ENCODE measurements around the gene SNX25.
"Not testable (repeated sequence)": the region's sequence is repeated elsewhere in the genome, so short reads cannot be mapped to it uniquely, and the experiment has no call there.

Gene SNX25

DNA sequence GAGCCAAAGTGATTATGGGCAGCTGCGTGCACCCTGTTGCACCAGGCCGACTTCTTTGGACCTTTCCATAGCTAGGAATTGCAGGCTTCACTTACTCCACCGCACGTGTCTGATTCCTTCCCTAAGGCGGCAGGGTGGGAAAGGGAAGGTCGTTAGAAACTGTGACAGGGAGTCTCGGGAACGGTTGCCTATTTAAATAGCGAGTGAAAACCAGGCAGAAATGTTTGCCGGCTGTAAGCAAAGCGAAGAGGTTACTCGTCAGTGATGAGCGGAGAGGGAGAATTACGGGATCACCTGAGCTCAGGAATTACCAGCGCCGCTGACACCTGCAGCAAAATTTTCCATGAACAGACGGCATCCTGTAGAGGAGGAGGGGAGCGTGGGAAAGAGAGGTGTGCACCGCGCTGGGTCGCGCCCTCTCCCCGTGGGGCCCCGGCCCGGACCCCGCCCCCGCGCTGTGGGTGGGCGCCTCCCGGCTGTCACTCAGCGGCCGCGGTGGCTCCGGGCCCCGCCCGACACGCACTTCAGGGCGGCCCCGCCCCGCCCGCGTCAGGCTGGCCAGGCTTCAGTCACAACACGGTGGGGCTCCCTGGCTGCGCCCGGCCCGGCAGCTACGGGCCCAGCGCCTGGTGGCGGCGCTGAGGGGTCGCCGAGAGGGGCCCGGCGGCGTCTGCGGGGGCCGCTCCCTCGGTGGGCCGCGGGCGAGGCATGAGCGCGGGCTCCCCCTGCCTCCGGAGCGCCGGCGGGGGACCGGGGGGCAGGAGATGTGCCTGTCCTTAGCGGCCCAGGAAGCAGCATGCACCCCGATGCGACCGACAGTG lies at the start of gene SNX25:
Gene SNX25 (plus strand): TSS at position 568 of the 821 bp plus-strand sequence. CDS start 229 bp downstream, at position 797.
- peak; percentile 89 for DNase-seq

DNA sequence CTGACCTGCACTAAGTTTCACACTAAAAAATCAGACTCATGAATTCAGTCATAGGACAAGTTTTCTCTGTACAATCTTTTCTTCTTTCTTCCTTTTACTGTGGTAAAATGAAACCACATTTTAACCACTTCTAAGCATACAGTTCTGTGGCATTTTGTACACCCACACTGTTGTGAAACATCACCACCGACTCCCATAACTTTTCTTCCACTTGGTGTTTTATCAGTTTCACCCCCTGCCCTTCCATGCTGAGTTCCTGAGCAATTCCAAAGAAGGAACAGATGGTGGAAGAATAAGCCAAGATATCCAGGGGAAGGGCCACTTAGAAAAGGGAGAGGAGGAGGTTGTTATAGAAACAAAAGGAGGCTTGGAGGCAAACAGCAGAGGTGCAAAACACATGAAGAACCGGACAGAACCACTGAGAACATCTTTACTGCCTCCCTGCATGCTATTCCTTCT lies 43.8 kb upstream of the SNX25 start:
- DNase-seq: no peak

DNA sequence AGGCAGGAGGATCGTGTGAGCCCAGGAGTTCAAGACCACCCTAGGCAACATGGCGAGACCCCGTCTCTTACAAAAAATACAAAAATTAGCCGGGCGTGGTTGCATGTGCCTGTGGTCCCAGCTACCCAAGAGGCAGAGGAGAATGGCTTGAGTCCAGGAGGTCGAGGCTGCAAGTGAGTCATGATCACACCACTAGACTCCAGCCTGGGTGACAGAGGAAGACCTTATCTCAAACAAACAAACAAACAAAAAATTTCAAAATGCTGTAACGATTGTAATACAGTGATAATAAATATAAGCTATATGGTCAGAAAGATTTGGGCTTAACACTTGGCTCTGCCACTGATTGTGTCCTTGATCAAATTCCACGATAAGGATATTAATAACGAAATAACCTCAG lies 42.2 kb upstream of the SNX25 start:
- DNase-seq: no peak

DNA sequence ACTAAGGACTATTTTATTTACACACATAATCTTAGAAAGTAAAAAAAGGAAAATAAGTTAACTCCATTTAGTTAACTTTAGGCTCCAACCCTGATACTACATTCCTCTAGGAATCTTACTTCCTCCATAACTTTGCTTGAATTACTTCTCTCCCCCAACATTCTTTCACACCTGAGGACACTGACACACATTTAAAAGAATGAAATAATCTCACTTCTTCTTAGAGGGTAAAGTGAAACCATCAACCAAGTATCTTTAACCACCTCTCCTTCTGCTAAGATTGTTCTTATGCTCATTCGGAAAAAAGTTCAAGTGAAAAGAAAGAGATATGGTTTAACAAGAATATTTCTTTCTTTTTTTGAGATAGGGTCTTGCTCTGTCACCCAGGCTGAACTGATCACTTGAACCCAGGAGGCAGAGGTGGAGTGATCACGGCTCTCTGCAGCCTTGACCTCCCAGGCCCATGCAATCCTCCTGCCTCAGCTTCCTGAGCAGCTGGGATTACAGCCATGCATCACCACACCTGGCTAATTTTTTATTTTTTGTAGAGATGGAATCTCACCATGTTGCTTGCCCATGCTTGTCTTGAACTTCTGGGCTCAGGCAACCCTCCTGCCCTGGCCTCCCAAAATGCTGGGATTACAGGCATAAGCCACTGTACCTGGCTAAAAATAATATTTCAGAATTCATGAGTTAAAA lies 37.9 kb upstream of the SNX25 start:
- DNase-seq: no peak

DNA sequence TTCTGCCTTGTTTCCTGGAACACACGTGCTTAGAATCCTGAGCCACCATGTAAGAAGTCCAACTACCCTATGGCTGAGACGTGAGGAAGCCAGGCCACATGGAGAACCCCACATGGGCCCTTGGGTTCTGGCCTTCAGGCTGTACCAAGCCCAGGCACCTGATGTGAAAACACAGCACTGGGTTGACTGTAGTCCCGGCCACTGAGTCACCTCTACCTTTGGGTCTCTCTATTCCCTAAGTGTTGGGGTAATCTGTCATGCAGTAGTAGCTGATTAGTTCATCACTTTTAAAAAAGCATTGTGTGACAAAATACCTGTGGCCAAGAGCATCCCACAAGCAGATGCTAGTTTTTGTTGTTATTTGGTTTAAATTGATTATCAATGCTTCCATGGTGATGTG lies 29.9 kb upstream of the SNX25 start:
- no peak for DNase-seq

DNA sequence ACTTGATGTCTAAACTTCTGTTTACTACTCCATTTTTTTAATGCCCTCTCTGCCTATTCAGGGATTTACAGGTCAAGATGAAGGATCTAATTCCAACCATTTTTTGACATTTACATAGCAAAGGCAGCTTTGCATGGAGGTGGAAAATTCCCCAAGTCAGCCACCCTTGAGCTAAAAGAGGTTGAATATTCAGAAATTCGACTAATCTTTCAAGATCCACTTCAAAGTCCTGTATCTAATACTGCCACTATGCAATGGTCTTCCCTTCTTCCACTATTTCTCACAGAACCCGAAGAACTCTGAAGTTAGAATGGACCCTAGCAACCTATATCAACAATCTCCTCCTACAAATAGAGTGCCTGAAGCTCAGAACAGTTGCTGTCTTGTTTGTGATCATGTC lies 27.2 kb upstream of the SNX25 start:
- DNase-seq: no peak

DNA sequence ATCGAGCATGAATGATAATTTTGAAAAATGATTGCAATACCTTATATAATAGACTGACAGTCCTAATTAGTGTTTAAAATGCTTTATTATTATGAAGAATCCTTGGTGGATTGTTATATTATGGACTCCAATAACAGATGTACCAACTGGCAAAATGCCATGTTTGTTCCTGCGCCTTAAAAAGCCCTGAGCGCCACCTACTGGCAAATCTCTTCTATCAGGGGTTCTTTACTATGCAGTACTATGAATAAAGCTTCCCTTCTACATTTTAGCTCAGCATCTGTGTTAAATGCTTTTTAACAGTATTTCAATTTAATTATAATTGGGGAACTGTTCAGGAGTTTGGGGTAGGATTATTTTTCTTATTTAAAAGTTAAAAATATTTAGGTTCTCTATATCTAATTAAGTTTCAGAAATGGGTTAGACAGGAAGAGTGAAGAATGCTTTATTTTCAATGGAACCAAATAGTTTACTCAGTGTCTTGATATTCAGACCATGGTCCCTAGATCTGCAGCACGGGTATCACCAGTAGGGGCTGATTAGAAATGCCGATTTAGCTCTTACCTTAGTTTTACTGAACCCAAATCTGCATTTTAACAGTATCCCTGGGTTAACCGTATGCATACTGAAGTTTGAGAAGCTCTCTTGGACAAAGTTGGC lies 25.6 kb upstream of the SNX25 start:
- peak; percentile 59 for DNase-seq

DNA sequence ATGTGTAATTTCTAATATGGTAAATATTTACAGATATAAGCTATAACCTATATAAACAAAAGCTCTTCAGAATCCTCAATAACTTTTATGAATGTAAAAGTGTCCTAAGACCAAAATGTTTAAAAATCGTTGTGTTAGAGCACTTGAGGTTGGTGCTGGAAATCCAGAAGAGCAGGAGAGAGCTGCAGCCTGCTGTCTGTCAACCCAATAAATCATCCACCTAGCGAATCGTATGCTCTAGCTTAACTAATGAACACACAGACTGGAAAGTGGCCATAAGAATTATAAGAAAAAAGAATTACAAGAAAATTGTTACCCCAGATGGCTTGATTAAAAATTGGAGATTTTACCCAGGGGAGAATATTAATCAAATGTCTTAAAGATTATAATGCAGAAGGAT lies 22.6 kb upstream of the SNX25 start:
- no peak for DNase-seq

DNA sequence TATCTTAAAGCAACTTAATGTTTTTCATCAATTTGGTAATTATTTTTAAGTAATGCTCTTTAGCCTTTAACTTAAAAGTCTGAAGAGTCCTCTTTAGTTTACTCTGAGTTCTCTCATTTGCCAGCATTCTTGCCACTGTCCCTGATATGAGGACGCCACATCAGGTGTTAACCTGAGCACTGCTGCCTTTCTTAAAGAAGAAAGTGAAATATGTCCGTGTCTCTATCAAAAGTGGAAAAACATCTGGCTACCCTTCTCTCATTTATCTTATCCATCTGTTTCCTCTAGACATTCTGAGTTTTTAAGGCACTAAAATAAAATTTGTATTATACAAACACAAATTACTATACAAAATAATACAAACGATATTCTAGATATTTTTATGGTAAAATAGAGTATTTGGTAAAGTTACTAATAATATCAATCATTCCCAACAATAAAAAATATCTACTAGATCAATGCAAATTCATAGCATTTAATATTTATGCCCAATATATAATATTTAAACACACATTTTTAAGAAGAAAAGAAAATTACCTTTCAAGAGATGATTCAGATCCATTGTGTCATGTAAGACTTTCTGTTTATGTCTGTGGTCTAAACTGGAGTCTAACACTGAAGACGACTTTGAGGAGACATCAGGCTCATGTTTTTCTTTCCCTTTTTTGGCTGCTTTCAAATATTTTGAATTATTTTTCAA lies 19.6 kb upstream of the SNX25 start:
- no peak for DNase-seq

DNA sequence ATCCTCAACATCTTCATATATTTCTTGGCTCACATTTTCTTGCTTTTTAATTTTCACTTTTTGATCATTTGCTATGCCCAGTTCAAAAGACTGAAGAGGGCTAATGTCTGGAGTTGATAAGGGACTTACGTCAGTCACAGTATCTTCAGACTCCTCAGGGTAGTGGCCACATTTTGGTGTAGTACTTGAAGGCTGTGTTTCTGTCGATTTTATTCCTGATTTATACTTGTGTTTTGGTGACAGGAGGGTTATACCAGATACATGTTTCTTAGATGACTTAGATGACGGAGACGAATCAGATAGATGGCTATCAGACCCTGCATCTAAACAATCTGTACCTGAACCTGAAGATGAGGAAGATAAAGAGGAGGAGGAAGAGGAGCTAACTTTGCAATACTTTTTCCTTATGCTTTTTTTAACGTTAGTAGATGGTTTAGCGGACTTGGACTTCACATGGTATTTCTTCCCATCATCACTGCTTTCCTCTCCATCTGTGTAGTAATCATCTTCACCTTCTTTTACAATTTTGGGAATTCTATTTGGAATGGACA lies 19.0 kb upstream of the SNX25 start:
- no peak for DNase-seq

DNA sequence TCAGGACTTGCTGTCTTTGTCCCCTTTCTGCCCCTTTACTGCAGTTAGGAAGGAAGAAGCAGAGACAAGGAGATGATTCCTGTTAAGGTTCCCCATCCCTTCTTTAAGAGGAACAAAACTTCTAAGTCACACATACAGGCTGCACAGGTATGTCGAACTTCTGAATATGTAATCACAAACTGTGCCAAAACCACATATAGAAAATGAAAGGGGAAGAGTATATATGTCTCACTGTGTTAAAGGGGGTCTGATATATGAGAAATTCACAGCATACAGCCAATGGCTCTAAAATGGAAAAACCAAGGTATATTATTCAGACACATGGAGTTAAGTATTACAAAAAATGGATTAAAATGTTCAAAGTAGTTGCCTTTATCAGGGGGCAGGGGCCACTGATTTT lies 17.3 kb upstream of the SNX25 start:
- no peak for DNase-seq

DNA sequence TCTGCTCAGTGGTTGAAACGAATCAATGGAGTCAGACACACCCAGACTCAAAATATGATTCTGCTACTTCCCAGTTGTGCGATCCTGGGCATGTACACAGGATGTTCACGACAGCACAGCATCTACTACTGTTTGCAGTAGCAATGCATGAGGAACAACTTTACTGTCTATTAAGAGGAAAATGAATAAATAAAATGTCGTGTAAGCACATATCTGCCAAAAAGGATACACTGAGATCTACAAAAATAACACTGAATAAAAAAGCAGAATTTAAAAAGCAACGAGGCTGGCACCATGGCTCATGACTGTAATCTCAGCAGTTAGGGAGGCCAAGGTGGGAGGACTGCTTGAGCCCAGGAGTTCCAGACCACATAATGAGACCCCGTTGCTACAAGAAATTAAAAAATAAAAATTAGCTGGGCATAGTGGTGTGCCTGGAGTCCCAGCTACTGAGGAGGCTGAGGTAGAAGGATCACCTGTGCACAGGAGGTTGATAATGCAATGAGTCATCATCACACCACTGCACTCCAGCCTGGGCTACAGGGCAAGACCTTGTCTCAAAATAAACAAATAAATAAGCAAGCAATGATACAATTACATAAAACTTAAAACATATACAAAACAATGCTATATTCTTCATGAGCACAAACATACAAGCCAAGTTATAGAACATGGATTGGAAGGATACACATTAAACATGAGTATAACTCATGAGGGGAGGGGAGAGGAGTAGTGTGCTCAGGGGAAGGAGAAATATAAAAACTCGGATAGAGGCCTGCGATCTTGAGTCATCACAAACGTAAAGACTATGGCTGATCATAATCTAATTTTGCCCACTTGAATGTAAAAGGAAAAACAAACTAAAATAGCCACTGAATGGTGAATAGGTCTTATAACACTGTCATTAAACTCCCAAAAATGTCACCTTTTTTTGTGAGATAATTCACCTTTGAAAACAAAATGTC lies 14.2 kb upstream of the SNX25 start:
- DNase-seq: no peak

DNA sequence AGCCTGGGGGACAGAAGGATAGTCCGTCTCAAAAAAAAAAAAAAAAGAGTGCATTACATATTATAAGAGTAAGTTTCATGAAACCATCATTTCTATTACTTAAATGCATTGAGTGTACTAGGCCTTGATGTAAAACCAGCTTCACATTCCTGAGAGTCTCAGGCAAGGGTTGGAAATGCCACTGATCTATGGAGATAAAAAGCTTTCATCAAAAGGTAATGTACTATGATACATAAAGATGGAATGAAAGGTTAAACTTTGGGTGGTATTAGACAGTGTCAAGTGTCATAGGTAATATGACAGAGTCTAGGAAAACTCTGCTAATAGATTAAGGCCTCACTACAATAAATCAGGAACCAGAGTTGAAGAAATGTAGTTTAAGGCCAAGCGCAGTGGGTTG lies 13.0 kb upstream of the SNX25 start:
- no peak for DNase-seq

DNA sequence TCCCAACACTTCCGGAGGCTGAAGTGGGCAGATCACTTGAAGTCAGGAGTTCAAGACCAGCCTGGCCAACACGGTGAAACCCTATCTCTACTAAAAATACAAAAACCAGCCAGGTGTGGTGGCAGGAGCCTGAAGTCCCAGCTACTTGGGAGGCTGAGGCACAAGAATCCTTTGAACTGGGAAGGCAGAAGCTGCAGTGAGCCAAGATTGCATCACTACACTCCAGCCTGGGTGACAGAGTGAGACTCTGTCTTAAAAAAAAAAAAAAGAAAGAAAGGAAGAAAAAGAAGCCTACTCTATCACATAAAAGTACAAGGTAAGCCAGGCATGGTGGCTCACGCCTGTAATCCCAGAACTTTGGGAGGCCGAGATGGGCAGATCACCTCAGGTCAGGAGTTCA lies 11.2 kb upstream of the SNX25 start:
- DNase-seq: not testable (repeated sequence)

DNA sequence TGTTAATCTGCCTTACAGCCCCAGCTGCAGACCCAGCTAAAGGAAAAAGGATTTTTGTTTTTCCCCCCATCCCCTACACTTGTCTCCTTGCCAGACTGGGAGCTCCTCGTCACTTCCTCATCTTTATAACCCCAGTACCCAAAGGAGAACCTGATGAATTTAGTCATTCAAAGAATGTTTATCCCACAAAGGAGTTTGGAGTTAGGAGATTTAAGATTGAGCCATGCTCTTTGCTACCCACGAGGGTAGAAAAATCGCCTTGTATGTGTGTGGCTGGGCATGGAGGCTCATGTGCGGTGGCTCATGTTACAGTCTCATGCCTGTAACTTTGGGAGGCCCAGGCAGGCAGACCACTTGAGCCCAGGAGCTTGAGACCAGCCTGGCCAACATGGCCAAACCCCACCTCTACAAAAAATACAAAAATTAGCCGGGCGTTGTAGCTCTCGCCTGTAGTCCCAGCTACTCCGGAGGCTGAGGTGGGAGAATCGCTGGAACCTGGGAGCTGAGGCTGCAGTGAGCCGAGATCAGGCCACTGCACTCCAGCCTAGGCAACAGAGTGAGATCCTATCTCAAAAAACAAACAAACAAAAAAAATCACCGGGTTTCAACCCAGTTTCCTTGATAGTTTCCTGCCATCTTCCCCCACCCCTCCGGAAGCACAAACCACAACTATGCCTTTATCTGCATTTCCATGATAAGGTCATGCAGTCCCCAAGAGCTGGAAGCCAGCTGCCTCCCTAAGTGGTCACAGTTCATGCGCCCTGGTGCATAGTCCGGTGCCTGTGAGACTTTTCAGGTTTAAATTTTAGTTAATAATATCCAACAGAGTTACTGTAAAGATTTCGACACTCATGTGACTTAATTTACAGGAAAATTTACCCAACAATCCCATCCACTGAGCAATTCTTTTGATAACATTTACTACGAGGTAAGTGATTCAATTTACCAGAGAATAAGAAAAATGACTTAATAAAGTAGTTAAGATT lies 7.1 kb upstream of the SNX25 start:
- DNase-seq: no peak

DNA sequence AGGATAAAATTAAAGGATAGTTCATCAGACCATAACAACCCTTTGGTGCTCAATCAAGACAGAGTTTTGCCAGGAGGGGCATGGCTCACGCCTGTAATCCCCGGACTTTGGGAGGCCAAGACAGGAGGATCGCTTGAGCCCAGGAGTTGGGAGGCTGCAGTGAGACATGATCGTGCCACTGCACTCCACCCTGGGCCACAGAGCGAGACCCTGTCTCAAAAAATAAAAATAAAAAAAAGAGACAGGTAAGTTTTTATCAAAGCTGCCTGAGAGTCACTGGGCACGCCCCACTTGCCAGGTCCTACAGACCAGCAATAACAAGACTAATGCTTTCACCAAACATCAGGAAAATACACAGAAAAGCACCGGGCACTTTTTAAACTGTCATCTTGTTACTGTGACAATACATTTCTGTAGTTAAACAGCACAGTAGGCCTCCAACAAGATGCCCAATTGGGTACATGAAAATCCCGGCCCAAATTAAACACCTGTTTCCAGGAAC lies 6.4 kb upstream of the SNX25 start:
- DNase-seq: no peak

DNA sequence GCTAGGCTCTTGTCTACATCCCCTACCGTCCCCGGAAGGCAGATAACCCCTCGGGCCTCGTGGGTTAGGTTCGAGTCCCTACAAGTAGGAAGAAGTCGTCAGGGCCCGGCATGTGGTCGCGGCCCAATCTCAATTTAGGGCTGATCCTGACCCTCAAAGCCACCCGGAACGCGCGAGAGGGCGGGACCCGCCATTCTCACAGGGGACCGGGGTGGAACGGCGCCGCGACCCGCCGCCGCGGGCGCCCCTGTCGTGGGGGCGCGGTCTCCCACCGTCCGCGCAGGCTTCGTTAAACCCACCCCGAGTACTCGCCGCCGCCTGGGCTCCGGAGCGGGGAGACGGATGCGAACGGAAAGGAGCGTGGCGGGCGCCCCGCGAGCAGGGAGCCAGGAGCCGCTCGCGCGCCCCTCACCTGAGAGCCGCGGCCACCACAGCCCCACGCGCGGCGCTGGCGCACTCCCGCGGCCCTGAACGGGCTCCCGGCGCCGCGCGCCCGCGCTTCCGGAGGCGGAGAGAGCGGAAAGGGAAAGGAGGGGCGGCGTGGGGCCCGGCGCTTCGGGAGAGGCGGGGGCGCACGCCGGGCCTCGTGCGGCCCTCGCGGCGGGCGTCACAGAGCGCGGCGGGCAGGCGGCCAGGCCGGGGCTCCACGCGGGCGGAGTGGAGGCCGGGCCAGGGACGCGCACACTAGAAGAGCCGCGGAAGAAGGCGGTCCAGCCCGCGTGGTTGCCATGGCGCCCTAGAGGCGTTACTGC lies 5.7 kb upstream of the SNX25 start, which contains the start of gene CFAP97:
Gene CFAP97 (minus strand): TSS at position 515 of the 752 bp plus-strand sequence. CDS start 12,804 bp downstream, outside the sequence.
- DNase-seq: peak; percentile 94

DNA sequence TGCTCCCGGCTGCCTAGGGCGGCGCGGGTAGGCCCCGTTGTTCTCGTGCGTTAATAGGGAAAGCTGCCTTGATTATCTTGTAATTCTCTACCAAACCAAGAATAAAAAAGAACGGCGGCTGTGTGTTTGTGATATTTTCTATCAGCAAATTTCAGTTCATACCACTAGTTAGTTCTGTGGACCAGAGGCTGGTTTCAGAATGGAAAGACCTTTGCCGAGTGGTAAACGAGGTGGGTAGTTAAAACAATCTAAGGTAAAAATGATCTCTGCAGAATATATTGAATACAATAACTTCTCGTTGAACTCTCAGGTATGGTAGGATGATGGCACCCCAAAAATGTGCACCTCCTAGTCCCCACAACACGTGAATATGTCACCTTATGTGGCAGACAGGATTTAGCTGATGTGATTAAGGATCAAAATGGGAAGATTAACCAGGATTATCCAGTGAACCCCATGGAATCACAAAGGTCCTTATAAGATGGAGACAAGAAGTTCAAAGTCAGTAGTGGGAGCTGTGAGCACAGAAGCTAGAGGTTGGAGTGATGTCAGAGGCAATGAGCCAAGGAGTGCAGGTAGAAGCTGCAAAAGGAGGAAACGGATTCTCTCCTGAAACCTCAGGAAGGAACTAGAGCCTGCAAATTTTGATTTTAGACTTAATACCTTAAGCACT lies 5.0 kb upstream of the SNX25 start:
- no peak for DNase-seq

DNA sequence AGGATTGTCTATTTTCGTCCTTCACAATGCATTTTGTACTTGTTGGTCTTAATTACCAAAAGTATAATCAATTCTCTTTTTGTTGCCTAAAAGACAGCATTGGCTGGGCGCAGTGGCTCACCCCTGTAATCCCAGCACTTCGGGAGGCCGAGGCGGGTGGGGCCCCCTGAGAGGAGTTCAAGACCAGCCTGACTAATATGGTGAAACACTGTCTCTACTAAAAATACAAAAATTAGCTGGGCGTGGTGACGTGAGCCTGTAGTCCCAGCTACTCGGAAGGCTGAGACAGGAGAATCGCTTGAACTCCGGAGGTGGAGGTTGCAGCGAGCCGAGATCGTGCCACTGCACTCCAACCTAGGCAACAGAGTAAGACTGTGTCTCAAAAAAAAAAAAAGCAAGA lies 4.3 kb upstream of the SNX25 start:
- DNase-seq: not testable (repeated sequence)
